ENCODE measurements around the gene GPSM3.
"Not testable (repeated sequence)": the region's sequence is repeated elsewhere in the genome, so short reads cannot be mapped to it uniquely, and the experiment has no call there.

GPSM3 gene

DNA sequence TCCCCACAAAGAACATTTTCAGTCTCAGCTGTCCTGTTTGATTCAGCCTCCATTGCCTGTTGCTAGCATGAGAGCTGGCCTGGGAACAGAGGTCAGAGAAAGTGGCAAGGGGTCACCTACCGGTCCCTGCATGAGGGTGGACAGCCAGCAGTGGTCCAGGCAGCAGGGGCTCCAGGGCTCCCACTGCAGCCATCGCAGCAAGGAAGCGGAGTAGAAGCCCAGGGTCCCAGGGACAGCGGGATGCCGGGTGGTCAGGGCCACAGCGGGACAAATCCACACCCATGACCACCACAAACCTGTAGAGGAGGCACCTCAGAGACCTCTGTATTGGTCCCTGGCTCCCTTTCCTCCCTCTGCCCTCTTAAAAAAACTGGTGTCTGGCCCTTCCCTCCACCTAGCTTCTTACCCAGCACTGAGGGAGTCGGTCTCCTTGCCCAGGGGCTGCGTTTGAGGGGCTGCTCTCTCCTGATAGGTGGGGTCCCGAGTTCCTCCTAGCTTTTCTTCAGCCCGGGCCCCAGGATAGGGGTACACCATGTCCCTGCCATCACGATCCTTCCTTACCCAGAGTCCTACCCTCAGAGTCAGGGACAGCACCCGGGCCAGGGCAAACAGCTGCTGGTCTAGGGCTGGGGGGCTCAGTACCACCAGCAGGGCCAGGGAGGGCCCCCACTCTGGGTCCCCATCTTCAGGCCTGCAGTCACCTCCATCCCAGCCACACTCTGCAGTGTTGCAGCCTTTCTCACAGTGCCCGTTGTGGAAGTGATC is 8.4 kb upstream of the GPSM3 start:
- no peak for DNase-seq

DNA sequence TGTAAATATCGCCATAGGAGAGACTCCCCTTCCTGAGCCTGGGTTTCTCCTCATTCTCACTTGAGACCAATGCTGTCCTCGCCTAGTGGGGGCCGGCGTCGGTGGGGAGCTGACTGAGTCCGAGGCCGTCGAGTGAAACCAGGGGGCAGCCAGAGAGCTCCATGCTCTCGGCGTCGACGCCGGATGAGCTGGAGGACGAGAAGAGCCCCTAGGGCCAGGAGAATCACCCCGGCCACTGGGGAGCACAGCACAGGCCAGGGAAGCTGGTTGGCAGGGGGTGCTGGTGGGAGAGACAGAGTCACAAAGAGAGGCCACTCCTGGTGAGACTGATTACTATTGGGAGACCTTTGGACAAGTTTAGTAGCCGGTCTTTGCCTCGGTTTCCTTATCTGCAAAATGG is 6.4 kb upstream of the GPSM3 start:
- no peak for DNase-seq

- no peak for DNase-seq
Observed at GRCh38 chr6:32198345-32198696, 5.9 kb upstream of the GPSM3 start.

- peak; percentile 71 to 84 for DNase-seq
Observed at GRCh38 chr6:32196682-32197616, 4.5 kb upstream of the GPSM3 start.

GRCh38 chr6:32195902-32196681 is 3.6 kb upstream of the GPSM3 start:
- peak; percentile 59 to 68 for DNase-seq

- DNase-seq, result peak; percentile 100
Observed at GRCh38 chr6:32195652-32195901, 3.1 kb upstream of the GPSM3 start.

DNA sequence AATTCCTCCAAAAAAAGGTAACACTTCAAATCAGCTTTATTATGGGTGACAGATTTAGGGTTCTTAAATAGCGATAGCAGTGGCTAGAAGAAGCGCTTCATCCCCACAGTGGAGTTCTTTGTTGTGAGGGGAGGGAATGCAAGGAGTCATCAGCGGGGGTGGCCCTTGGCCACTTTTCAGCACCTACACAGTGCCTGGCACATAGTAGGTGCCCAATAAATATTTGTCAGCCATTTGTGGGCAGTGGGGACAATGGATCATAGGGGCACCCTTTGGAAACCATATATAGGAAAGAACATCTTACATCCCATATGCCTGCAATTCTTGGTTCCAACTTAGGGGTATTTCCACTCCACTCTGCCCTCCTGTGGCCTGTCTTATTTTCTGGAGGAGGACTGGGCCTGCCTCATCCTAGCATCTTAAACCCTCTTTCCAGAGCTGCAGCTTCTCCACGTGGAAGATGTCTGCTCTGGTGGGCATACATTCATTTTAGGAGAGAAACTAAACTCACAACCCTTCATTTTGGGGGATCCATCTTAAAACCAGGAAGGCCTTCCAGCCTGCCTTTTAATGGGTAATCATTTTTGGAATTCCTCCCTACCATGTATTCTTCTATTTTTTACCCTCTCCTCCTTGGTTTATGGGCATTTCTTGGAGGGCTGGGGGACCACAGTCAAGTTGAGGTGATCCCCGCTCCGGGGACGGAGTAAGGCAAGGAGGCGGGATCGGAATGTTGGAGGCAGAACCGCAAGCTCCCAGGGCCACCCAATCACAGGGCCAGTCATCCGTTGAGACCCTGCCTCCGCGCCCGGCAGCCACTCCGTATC is 2.6 kb upstream of the GPSM3 start:
- DNase-seq, result peak; percentile 62 to 69

DNA sequence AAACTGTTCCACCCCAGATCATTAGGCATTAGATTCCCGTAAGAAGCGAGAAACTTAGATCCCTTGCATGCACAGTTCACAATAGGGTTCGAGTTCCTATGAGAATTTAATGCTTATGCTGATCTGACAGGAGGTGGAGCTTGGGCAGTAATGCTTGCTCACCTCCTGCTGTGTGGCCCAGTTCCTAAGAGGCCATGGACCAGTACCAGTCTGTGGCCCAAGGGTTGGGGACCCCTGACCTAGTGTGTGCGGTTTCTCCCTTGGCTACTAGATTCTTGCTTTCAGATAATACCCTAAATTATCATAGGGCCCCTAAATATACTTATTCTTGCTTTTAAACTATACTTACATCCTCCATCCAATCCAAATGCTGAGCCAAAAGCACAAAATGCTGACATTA is 1.9 kb upstream of the GPSM3 start:
- DNase-seq, result no peak

DNA sequence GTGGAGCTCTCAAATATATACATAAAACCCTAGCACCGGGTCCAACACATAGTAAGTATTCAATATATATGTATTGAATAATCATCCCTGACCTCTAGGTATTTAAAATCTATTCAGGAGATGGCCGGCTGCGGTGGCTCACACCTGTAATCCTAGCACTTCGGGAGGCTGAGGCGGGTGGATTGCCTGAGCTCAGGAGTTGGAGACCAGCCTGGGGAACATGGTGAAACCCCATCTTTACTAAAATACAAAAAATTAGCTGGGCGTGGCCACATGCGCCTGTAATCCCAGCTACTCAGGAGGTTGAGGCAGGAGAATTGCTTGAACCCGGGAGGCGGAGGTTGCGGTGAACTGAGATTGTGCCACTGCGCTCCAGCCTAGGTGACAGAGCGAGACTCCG is 653 bp upstream of the GPSM3 start:
- DNase-seq, result not testable (repeated sequence)

- peak; percentile 50 to 78 for DNase-seq
Observed at GRCh38 chr6:32191696-32192607, 491 bp downstream of the GPSM3 start.

- peak in 1 of 2 donors; percentile 65 for DNase-seq
Observed at GRCh38 chr6:32190911-32191677, 1.3 kb downstream of the GPSM3 start.

DNA sequence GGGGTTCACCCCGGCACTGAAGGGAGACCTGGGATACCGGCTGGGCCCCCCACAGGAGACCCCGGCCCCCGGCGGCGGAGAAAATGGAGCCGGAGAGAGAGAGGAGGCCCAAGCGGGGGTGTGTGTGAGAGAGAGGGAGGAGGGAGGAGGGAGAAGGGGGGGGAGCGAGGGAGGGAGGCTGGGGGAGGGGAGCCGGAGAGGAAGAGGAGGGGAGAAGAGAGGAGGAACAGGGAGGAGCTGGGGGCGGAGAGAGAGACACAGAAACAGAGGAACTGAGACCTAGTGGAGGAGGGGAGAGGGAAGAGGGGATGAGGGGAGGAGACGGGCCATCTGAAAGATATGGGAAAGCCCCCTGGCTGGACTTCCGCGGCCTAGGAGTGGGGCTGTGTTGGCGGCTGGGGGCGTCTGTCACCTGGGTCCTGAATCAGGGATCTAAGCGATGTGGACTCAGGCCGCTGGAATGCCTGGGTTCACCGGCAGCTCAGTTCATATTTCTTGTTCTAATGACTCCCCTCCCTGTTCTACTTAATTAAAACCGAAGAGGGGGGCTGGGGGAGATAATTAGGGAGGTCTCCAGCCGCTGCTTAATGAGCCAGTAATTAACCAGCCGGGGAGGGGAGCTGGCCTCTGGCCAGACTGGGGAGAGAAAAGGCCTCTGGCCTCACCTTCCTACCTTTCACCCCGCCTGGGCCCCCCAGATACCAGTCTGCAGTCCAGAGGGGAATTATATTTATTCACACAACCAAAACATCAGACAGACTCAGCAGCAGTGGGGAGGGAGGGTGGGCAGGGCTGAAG is 2.2 kb downstream of the GPSM3 start, which contains the start of gene PBX2:
Gene PBX2 (minus strand): TSS at position 149 of the 798 bp plus-strand sequence. CDS start 287 bp downstream, outside the sequence.
- peak; percentile 88 to 89 for DNase-seq

DNA sequence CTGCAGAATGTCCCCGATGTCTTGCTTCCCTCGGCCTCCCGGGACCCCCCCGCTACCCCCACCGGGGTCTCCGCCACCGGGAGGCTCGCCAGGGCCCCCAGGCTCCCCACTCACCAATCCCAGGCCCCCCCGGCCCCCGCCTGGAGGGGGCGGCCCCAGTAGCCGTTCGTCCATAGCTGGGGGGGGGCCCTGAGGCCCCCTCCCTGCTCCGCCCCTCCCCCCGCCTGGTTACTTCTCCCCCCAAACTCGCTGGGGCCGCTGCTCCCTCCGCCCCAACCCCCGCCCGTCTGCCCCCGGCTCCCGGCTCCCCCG is 2.7 kb downstream of the GPSM3 start:
- DNase-seq, result no peak

- no peak for DNase-seq
Observed at GRCh38 chr6:32189069-32189741, 3.2 kb downstream of the GPSM3 start.

GRCh38 chr6:32188381-32189068 is 3.9 kb downstream of the GPSM3 start:
- DNase-seq, result peak in 1 of 2 donors; percentile 42

DNA sequence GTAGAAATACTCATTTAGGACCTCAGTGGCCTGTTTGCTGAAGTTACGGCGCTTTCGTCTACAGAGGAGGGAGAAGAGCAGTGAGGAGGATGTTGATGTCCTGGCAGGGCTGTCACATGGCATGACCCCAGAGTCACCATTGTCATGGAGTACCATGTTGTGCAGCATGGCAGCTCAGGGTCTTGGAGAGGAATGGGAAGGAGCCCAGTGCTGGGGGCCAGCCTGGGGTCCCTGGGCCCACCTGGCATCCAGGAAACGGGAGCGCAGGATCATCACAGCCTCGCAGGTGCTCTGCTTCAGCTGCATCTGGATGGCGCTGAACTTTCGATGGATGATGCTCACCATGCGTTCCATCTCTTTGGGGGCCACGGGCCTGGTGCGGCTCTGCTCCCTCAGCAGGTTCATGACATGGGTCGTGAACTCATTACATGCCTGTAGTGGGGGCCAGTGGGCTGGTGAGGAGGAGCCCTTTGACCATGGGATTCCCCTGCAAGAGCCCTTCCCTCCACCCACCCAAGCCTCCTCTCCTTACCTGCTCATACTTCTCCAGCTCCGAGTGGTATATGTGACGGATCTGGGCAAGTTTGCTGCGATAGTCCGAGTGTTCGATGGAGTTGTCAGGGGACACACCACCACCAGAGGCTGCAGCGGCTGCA is 4.6 kb downstream of the GPSM3 start:
- DNase-seq, result not testable (repeated sequence)

DNA sequence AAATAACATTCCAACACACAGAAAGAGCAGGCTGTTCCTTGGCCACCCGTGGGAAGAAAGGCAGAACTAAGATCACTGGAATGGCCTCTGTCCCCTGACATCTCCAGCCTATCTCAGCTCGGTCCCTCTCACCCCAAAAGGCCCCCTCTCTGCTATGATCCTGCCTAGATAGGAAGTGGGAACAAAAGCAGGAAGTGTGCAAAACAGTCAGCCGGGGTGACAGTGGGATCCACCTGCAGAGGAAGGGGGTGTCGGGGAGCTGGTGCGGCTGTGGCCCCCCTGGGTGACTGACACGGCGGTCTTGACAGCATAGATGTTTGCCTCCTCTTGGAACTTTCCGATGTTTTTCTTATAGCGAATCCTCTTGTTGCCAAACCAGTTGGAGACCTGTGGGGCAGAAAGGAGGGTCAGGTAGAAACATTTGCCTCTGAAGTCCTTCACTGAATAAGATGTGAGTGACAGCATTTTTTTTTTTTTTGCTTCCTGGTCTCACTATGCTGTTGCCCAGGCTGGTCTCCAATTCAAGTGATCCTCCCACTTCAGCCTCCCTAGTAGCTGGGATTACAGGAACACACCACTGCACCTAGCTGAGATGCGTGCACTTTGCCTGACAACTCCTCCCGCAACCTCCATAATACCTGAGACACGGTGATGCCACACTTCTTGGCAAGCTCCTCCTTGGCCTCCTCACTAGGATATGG is 5.3 kb downstream of the GPSM3 start:
- no peak for DNase-seq
